ENCODE data around the gene NOC2L.

Gene NOC2L

GRCh38 chr1:916173-917075 lies 42.6 kb downstream of the NOC2L start:
- no peak for DNase-seq (ENCODE audit: low spot score)

- DNase-seq (ENCODE audit: low spot score) = no peak
Measured at GRCh38 chr1:915295-916172, 43.5 kb downstream of the NOC2L start.

- DNase-seq (ENCODE audit: low spot score) = no peak
Measured at GRCh38 chr1:914891-915280, 44.2 kb downstream of the NOC2L start.

GRCh38 chr1:914131-914890 lies 44.7 kb downstream of the NOC2L start:
- no peak for DNase-seq (ENCODE audit: low spot score)

GRCh38 chr1:913491-914130 lies 45.4 kb downstream of the NOC2L start:
- no peak for DNase-seq (ENCODE audit: low spot score)

- no peak for DNase-seq (ENCODE audit: low spot score)
Measured at GRCh38 chr1:912740-913301, 46.2 kb downstream of the NOC2L start.

GRCh38 chr1:911875-912739 lies 46.9 kb downstream of the NOC2L start:
- no peak for DNase-seq (ENCODE audit: low spot score)

GRCh38 chr1:910881-911721 lies 48.0 kb downstream of the NOC2L start:
- DNase-seq (ENCODE audit: low spot score) = no peak

GRCh38 chr1:910311-910880 lies 48.7 kb downstream of the NOC2L start:
- no peak for DNase-seq (ENCODE audit: low spot score)

- no peak for DNase-seq (ENCODE audit: low spot score)
Measured at GRCh38 chr1:909861-910310, 49.2 kb downstream of the NOC2L start.

- no peak for DNase-seq (ENCODE audit: low spot score)
Measured at GRCh38 chr1:908661-909060, 50.4 kb downstream of the NOC2L start.

GRCh38 chr1:907611-908451 lies 51.2 kb downstream of the NOC2L start:
- DNase-seq (ENCODE audit: low spot score) = no peak

GRCh38 chr1:906600-907420 lies 52.2 kb downstream of the NOC2L start:
- no peak for DNase-seq (ENCODE audit: low spot score)

- no peak for DNase-seq (ENCODE audit: low spot score)
Measured at GRCh38 chr1:905811-906599, 53.1 kb downstream of the NOC2L start.

GRCh38 chr1:905071-905749 lies 53.8 kb downstream of the NOC2L start:
- no peak for DNase-seq (ENCODE audit: low spot score)

Data from CD4-positive, alpha-beta T cell treated with Interleukin-2 at 100 ng/mL for 4 hours (primary cell).